Karpas-422 (cell line): ENCODE measurements around the gene INSIG2. TPM values are rescaled to one million over a fixed set of nuclear protein-coding genes. Genes with fewer than 3 reads are reported as not detected.

Experiments used
- DNase-seq: peaks from one replicate; pipeline ENCODE4 v3.0.0-alpha.2; 2015
- H2AFZ ChIP-seq: fragments of 200-600 bp; sonication (generic); 2 replicates; pipeline ENCODE4 v1.6.1; 2014; ENCODE audit warnings: antibody characterized with exemption, low read length, mixed read lengths
- H3K27ac ChIP-seq: fragments of 200-600 bp; sonication (generic); 2 replicates; pipeline ENCODE4 v1.5.1; 2014; ENCODE audit warnings: mild to moderate bottlenecking, low read length, moderate library complexity
- H3K27me3 ChIP-seq: fragments of 200-600 bp; sonication (generic); 2 replicates; pipeline ENCODE4 v1.6.1; 2014; ENCODE audit warnings: low read length, mixed read lengths
- H3K36me3 ChIP-seq: fragments of 200-600 bp; sonication (generic); 2 replicates; pipeline ENCODE4 v1.6.1; 2014; ENCODE audit warnings: low read length, mixed read lengths; ENCODE audit not compliant: insufficient read depth
- H3K4me1 ChIP-seq: fragments of 200-600 bp; sonication (generic); 2 replicates; pipeline ENCODE4 v1.6.1; 2014; ENCODE audit warnings: mild to moderate bottlenecking, low read length, mixed read lengths
- H3K4me2 ChIP-seq: fragments of 200-600 bp; sonication (generic); 2 replicates; pipeline ENCODE4 v1.6.1; 2014; ENCODE audit warnings: low read length, low read depth, mild to moderate bottlenecking; ENCODE audit not compliant: poor library complexity, severe bottlenecking
- H3K4me3 ChIP-seq: fragments of 200-600 bp; sonication (generic); 2 replicates; pipeline ENCODE4 v1.5.1; 2014; ENCODE audit warnings: mild to moderate bottlenecking, antibody characterized with exemption, low read length, mixed read lengths
- H3K79me2 ChIP-seq: fragments of 200-600 bp; sonication (generic); 2 replicates; pipeline ENCODE4 v1.6.1; 2014; ENCODE audit warnings: mild to moderate bottlenecking, low read length, mixed read lengths
- H3K9ac ChIP-seq: fragments of 200-600 bp; sonication (generic); 2 replicates; pipeline ENCODE4 v1.6.0; 2014; ENCODE audit warnings: low read length
- H3K9me2 ChIP-seq: fragments of 200-600 bp; sonication (generic), shearing (Covaris generic); replicated peaks from 2 replicates; pipeline ENCODE4 v1.6.0; 2014; ENCODE audit warnings: mild to moderate bottlenecking, low read length, moderate library complexity; ENCODE audit not compliant: insufficient read depth
- H3K9me3 ChIP-seq: fragments of 300-700, 200-600 bp; sonication (generic); 2 replicates; pipeline ENCODE4 v1.6.1; 2014; ENCODE audit warnings: low read length, mixed read lengths
- H4K20me1 ChIP-seq: fragments of 200-600 bp; sonication (generic); 2 replicates; pipeline ENCODE4 v1.6.1; 2014; ENCODE audit warnings: mild to moderate bottlenecking, antibody characterized with exemption, low read length, low read depth; ENCODE audit not compliant: insufficient read depth
- total RNA-seq: library from RNA; depleted of rRNA; stranded (reverse); fragments of >200 nt; shearing (Covaris generic); gene quantifications from 2 replicates; pipeline ENCODE4 v1.2.3, GENCODE V29; 2014; ENCODE audit warnings: low replicate concordance

INSIG2 gene
- total RNA-seq, 1 experiment from 2014 or later, result 37.6 TPM

DNA sequence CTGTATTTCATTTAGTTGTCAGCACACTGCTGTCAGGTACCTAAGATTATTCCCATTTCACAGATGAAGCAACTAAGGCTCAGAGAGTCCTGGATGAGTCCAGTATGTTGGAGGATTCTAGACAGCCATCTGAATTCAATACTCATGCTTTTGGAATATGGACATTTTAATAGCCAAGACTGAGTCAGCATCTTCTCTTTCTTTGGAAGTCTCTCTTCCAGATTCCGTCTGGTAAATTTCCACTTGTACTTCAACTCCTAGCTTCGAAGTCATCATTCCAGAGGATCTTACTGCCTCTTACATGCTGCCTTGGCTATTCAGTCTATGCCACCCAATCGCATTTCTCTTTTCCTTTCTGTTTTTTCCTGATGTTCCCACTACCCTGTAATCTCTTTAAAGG, 40.6 kb downstream of the INSIG2 start:
- H3K9ac ChIP-seq, result no peak overlapping the region
- DNase-seq, result no peak
- H3K9me2 ChIP-seq, result no peaks in the 10 kb centered on the region
- H3K4me3 ChIP-seq, result no peak overlapping the region
- H3K27me3 ChIP-seq, result no peaks in the 10 kb centered on the region
- no peaks in the 10 kb centered on the region for H4K20me1 ChIP-seq
- no peaks in the 10 kb centered on the region for H3K36me3 ChIP-seq
- H2AFZ ChIP-seq, result no peak overlapping the region
- H3K27ac ChIP-seq, result no peak overlapping the region
- no peaks in the 10 kb centered on the region for H3K79me2 ChIP-seq
- H3K4me1 ChIP-seq, result peaks cover 4% of the 10 kb centered on the region
- no peaks in the 10 kb centered on the region for H3K9me3 ChIP-seq
- H3K4me2 ChIP-seq, result no peak overlapping the region

- H2AFZ ChIP-seq, result no peak overlapping the region
- DNase-seq, result no peak
- H3K79me2 ChIP-seq, result no peaks in the 10 kb centered on the region
These were observed 42.1 kb downstream of the INSIG2 start for GRCh38 chr2:118130385-118130784.

DNA sequence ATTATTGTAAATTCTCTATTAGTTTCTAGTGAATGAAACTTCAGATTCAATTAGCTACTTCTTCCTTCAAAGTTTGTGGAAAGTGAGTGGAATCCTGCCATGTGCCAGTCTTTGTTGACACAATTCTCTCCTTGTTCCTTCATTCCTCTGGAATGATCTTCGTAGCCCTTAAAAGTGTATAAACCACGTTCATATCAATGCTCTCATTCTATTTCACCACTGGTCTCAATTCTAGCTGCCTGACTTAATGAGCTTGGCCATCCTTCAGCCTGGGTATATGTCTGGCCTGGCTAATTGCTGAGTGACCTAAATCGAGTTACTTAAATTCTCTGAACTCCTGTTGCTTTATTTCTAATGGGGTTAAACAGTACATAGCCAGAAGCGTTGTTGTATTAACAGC, 43.5 kb downstream of the INSIG2 start:
- H3K9me2 ChIP-seq, result no peaks in the 10 kb centered on the region
- no peaks in the 10 kb centered on the region for H3K79me2 ChIP-seq
- no peak overlapping the region for H3K4me2 ChIP-seq
- no peaks in the 10 kb centered on the region for H4K20me1 ChIP-seq
- DNase-seq, result no peak
- no peaks in the 10 kb centered on the region for H3K27me3 ChIP-seq
- H3K9me3 ChIP-seq, result no peaks in the 10 kb centered on the region
- H3K9ac ChIP-seq, result no peak overlapping the region
- H3K4me1 ChIP-seq, result peaks cover 4% of the 10 kb centered on the region
- no peaks in the 10 kb centered on the region for H3K36me3 ChIP-seq
- no peak overlapping the region for H3K4me3 ChIP-seq
- no peak overlapping the region for H2AFZ ChIP-seq
- no peak overlapping the region for H3K27ac ChIP-seq

More at GRCh38 chr2:118130385-118130784, 42.1 kb downstream of the INSIG2 start:
- H3K4me2 ChIP-seq, result no peak overlapping the region
- no peak overlapping the region for H3K9ac ChIP-seq
- H3K9me3 ChIP-seq, result no peaks in the 10 kb centered on the region
- no peaks in the 10 kb centered on the region for H3K9me2 ChIP-seq
- H3K27ac ChIP-seq, result no peak overlapping the region
- peaks cover 4% of the 10 kb centered on the region for H3K4me1 ChIP-seq
- H3K27me3 ChIP-seq, result no peaks in the 10 kb centered on the region
- no peak overlapping the region for H3K4me3 ChIP-seq
- H3K36me3 ChIP-seq, result no peaks in the 10 kb centered on the region
- H4K20me1 ChIP-seq, result no peaks in the 10 kb centered on the region

- Histone ChIP-seq H2AFZ (no peak overlapping the region), H3K9ac (no peak overlapping the region), H3K9me3 (no peaks in the 10 kb centered on the region), H3K4me3 (no peak overlapping the region), H3K27ac (no peak overlapping the region), H3K27me3 (no peaks in the 10 kb centered on the region), H3K4me1 (peaks cover 4% of the 10 kb centered on the region), H4K20me1 (no peaks in the 10 kb centered on the region), H3K79me2 (no peaks in the 10 kb centered on the region), H3K4me2 (no peak overlapping the region), H3K9me2 (no peaks in the 10 kb centered on the region), H3K36me3 (no peaks in the 10 kb centered on the region)
- DNase-seq, result no peak
These were observed 45.6 kb downstream of the INSIG2 start for GRCh38 chr2:118133916-118134315.

GRCh38 chr2:118134650-118135049, 46.4 kb downstream of the INSIG2 start:
- Histone ChIP-seq H3K9ac (no peak overlapping the region), H3K27me3 (no peaks in the 10 kb centered on the region), H3K9me3 (no peaks in the 10 kb centered on the region), H3K4me3 (no peak overlapping the region), H2AFZ (no peak overlapping the region), H4K20me1 (no peaks in the 10 kb centered on the region), H3K27ac (no peak overlapping the region), H3K4me2 (no peak overlapping the region), H3K36me3 (no peaks in the 10 kb centered on the region), H3K9me2 (no peaks in the 10 kb centered on the region), H3K79me2 (no peaks in the 10 kb centered on the region), H3K4me1 (peaks cover 4% of the 10 kb centered on the region)
- DNase-seq, result no peak

GRCh38 chr2:118145207-118145606, 56.9 kb downstream of the INSIG2 start:
- no peak overlapping the region for H3K9ac ChIP-seq
- H3K4me1 ChIP-seq, result no peaks in the 10 kb centered on the region
- H2AFZ ChIP-seq, result no peak overlapping the region
- H3K27ac ChIP-seq, result no peak overlapping the region
- DNase-seq, result no peak
- no peaks in the 10 kb centered on the region for H3K9me2 ChIP-seq
- H3K4me3 ChIP-seq, result no peak overlapping the region
- no peaks in the 10 kb centered on the region for H3K27me3 ChIP-seq
- no peaks in the 10 kb centered on the region for H3K79me2 ChIP-seq
- no peaks in the 10 kb centered on the region for H3K36me3 ChIP-seq
- H3K9me3 ChIP-seq, result no peaks in the 10 kb centered on the region
- H3K4me2 ChIP-seq, result no peak overlapping the region
- H4K20me1 ChIP-seq, result no peaks in the 10 kb centered on the region

DNA sequence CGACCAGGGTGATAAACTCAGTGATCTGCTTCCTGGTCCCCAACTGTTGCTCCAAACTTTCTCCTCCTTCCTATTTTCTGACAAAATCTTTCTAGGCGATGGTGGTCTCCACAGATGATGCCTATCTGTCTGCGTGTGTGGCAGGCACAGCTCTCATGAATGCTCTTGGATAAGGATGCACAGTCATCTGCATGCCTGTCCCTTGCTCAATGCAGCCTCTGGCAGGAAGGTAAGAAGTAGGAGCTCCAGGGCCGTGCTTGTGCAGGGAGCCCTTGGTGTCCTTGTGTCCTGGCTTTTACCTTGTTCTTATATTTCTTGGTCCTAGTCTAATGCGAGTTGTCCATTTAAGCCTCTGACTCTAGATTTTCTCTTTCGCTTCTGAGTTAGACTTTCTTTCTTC, 57.5 kb downstream of the INSIG2 start:
- DNase-seq, result no peak
- no peaks in the 10 kb centered on the region for H4K20me1 ChIP-seq
- no peaks in the 10 kb centered on the region for H3K9me2 ChIP-seq
- H3K36me3 ChIP-seq, result no peaks in the 10 kb centered on the region
- no peak overlapping the region for H2AFZ ChIP-seq
- H3K79me2 ChIP-seq, result no peaks in the 10 kb centered on the region
- no peaks in the 10 kb centered on the region for H3K4me1 ChIP-seq
- no peaks in the 10 kb centered on the region for H3K27me3 ChIP-seq
- H3K9me3 ChIP-seq, result no peaks in the 10 kb centered on the region
- no peak overlapping the region for H3K27ac ChIP-seq
- H3K4me3 ChIP-seq, result no peak overlapping the region
- H3K4me2 ChIP-seq, result no peak overlapping the region
- no peak overlapping the region for H3K9ac ChIP-seq

DNA sequence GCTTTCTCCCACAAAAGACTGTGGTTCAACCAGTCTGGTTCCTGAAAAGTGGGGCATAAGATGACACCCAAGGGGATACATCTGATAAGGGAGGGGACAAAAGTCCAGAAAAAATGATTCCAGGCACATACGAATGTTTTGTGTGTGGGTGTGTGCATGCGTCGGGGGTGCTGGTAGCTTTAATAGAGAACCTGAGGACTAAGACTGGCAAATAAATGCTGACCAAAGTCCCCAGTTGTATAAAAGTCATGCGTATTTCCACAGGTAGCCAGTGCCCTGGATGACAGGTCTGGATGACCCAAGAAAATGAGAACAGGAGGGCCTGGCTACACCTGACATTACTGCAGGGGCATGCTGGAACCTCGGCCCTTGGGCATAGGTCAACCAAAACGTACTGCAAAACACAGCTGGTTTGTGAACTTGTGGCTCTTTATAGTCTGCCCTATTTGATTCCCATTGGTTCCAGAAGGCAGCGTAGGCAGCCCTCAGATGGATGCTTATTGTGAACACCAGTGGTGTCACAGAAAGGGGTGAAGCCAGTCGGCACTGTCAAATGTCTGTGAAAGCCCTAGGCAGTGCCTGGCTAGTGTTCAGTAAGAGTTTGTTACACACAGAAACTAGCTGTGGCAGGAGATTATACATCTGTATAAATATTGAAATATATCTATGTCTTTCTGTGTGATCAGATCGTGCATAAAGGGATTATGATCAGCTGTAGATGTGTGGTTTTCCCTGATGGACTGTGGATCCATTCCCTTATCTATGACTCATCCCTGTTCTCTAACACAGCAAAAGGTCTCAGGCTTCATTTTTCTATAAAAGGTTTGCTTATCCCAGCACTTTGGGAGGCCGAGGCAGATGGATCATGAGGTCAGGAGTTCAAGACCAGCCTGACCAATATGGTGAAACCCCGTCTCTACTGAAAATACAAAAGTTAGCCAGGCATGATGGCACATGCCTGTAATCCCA, 58.3 kb downstream of the INSIG2 start:
- H3K9ac ChIP-seq, result no peak overlapping the region
- H4K20me1 ChIP-seq, result no peaks in the 10 kb centered on the region
- H3K27ac ChIP-seq, result no peak overlapping the region
- H3K4me3 ChIP-seq, result no peak overlapping the region
- H3K4me2 ChIP-seq, result no peak overlapping the region
- H3K27me3 ChIP-seq, result no peaks in the 10 kb centered on the region
- H3K4me1 ChIP-seq, result peaks cover under 1% of the 10 kb centered on the region; the same call in 1 of the 2 replicates
- H3K79me2 ChIP-seq, result no peaks in the 10 kb centered on the region
- no peak for DNase-seq
- H3K36me3 ChIP-seq, result no peaks in the 10 kb centered on the region
- H2AFZ ChIP-seq, result no peak overlapping the region
- no peaks in the 10 kb centered on the region for H3K9me2 ChIP-seq
- H3K9me3 ChIP-seq, result no peaks in the 10 kb centered on the region
